ENCODE data around the gene PLA2G4B. TPM values are rescaled to one million over a fixed set of nuclear protein-coding genes. Genes with fewer than 3 reads are reported as not detected.

The PLA2G4B gene
- total RNA-seq, 2 donors from 2014 or later: 8.3 to 9.4 TPM

- Mint-ChIP-seq H3K27ac (peak overlapping the region; percentile 29 to 80), H3K36me3 (no peaks in the 10 kb centered on the region), H3K9me3 (no peaks in the 10 kb centered on the region)
- ATAC-seq: no peak
- no peak for DNase-seq (ENCODE audit: low spot score in 2 of 2)
These were observed 31.4 kb downstream of the PLA2G4B start for GRCh38 chr15:41869770-41870688.

GRCh38 chr15:41870689-41871081 lies 32.0 kb downstream of the PLA2G4B start:
- Mint-ChIP-seq H3K36me3 (no peaks in the 10 kb centered on the region), H3K9me3 (no peaks in the 10 kb centered on the region), H3K27ac (peak overlapping the region; percentile 79 to 80)
- ATAC-seq: peak; percentile 96 to 98
- DNase-seq (ENCODE audit: low spot score in 2 of 2): peak; percentile 62 to 71

GRCh38 chr15:41871175-41871905 lies 32.7 kb downstream of the PLA2G4B start:
- no peak for ATAC-seq
- H3K9me3 Mint-ChIP-seq: no peaks in the 10 kb centered on the region

GRCh38 chr15:41872166-41872747 lies 33.6 kb downstream of the PLA2G4B start:
- DNase-seq (ENCODE audit: low spot score in 2 of 2): no peak
- Mint-ChIP-seq H3K36me3 (no peaks in the 10 kb centered on the region), H3K9me3 (no peaks in the 10 kb centered on the region), H3K27ac (peak overlapping the region in 1 of 2 donors; percentile 0)
- no peak for ATAC-seq

More at GRCh38 chr15:41871175-41871905, 32.7 kb downstream of the PLA2G4B start:
- DNase-seq (ENCODE audit: low spot score in 2 of 2): no peak
- peak overlapping the region; percentile 79 to 80 for H3K27ac Mint-ChIP-seq
- H3K36me3 Mint-ChIP-seq: no peaks in the 10 kb centered on the region

- H3K27ac Mint-ChIP-seq: no peak overlapping the region
- H3K36me3 Mint-ChIP-seq: no peaks in the 10 kb centered on the region
These were observed 35.1 kb downstream of the PLA2G4B start for GRCh38 chr15:41873711-41874110.

GRCh38 chr15:41874736-41875135 lies 36.1 kb downstream of the PLA2G4B start:
- ATAC-seq (no peak), DNase-seq (ENCODE audit: low spot score in 2 of 2) (no peak)
- H3K27ac Mint-ChIP-seq: no peak overlapping the region
- H3K9me3 Mint-ChIP-seq: no peaks in the 10 kb centered on the region
- H3K36me3 Mint-ChIP-seq: no peaks in the 10 kb centered on the region

More at GRCh38 chr15:41873711-41874110, 35.1 kb downstream of the PLA2G4B start:
- ATAC-seq (no peak), DNase-seq (ENCODE audit: low spot score in 2 of 2) (no peak)
- no peaks in the 10 kb centered on the region for H3K9me3 Mint-ChIP-seq

- H3K36me3 Mint-ChIP-seq: peaks cover 0 to under 1% of the 10 kb centered on the region in 2 donors
- no peak overlapping the region for H3K27ac Mint-ChIP-seq
- DNase-seq (ENCODE audit: low spot score in 2 of 2) (no peak), ATAC-seq (no peak)
- no peaks in the 10 kb centered on the region for H3K9me3 Mint-ChIP-seq
These were observed 37.4 kb downstream of the PLA2G4B start for GRCh38 chr15:41876007-41876406.

GRCh38 chr15:41876689-41877088 lies 38.0 kb downstream of the PLA2G4B start:
- Mint-ChIP-seq H3K27ac (no peak overlapping the region), H3K9me3 (no peaks in the 10 kb centered on the region), H3K36me3 (peaks cover 0 to 4% of the 10 kb centered on the region in 2 donors)
- ATAC-seq: no peak
- no peak for DNase-seq (ENCODE audit: low spot score in 2 of 2)

GRCh38 chr15:41877631-41878354 lies 39.1 kb downstream of the PLA2G4B start:
- Mint-ChIP-seq H3K27ac (peak overlapping the region in 1 of 2 donors; percentile 46), H3K36me3 (peaks cover 0 to 4% of the 10 kb centered on the region in 2 donors), H3K9me3 (no peaks in the 10 kb centered on the region)
- DNase-seq (ENCODE audit: low spot score in 2 of 2): no peak
- no peak for ATAC-seq

GRCh38 chr15:41878355-41878699 lies 39.7 kb downstream of the PLA2G4B start:
- H3K9me3 Mint-ChIP-seq: no peaks in the 10 kb centered on the region
- no peak for ATAC-seq
- H3K36me3 Mint-ChIP-seq: peaks cover 0 to 4% of the 10 kb centered on the region in 2 donors
- no peak for DNase-seq (ENCODE audit: low spot score in 2 of 2)
- peak overlapping the region in 1 of 2 donors; percentile 46 for H3K27ac Mint-ChIP-seq

- Mint-ChIP-seq H3K27ac (no peak overlapping the region), H3K36me3 (peaks cover 0 to 4% of the 10 kb centered on the region in 2 donors), H3K9me3 (no peaks in the 10 kb centered on the region)
- ATAC-seq (no peak), DNase-seq (ENCODE audit: low spot score in 2 of 2) (no peak)
These were observed 40.7 kb downstream of the PLA2G4B start for GRCh38 chr15:41879321-41879845.

- Mint-ChIP-seq H3K27ac (no peak overlapping the region), H3K36me3 (peaks cover 0 to 4% of the 10 kb centered on the region in 2 donors)
- no peak for ATAC-seq
These were observed 41.7 kb downstream of the PLA2G4B start for GRCh38 chr15:41880156-41880877.

GRCh38 chr15:41881086-41881485 lies 42.4 kb downstream of the PLA2G4B start:
- Mint-ChIP-seq H3K9me3 (no peaks in the 10 kb centered on the region), H3K27ac (peak overlapping the region; percentile 3 to 23), H3K36me3 (peaks cover 0 to 4% of the 10 kb centered on the region in 2 donors)
- DNase-seq (ENCODE audit: low spot score in 2 of 2) (no peak), ATAC-seq (no peak)

More at GRCh38 chr15:41880156-41880877, 41.7 kb downstream of the PLA2G4B start:
- H3K9me3 Mint-ChIP-seq: no peaks in the 10 kb centered on the region
- no peak for DNase-seq (ENCODE audit: low spot score in 2 of 2)

GRCh38 chr15:41881550-41881919 lies 42.9 kb downstream of the PLA2G4B start:
- Mint-ChIP-seq H3K27ac (peak overlapping the region; percentile 3 to 23), H3K9me3 (no peaks in the 10 kb centered on the region), H3K36me3 (peaks cover 0 to 4% of the 10 kb centered on the region in 2 donors)
- no peak for ATAC-seq
- no peak for DNase-seq (ENCODE audit: low spot score in 2 of 2)

GRCh38 chr15:41881920-41882688 lies 43.5 kb downstream of the PLA2G4B start:
- peak; percentile 10 to 20 for ATAC-seq
- Mint-ChIP-seq H3K9me3 (no peaks in the 10 kb centered on the region), H3K36me3 (peaks cover 0 to 4% of the 10 kb centered on the region in 2 donors), H3K27ac (no peak overlapping the region)
- DNase-seq (ENCODE audit: low spot score in 2 of 2): no peak
